H1 (cell line): ENCODE measurements around the gene RERE. TPM values are rescaled to one million over a fixed set of nuclear protein-coding genes. Genes with fewer than 3 reads are reported as not detected.

Experiments
- CHD2 ChIP-seq: IDR thresholded peaks from 2 replicates; pipeline ENCODE4 v1.6.1; 2012; ENCODE audit warnings: low read length, improper control_type of control experiment
- CHD7 ChIP-seq: fragments of 300-600 bp; sonication (generic); IDR thresholded peaks from 2 replicates; pipeline ENCODE4 v1.7.1; 2012; ENCODE audit warnings: low read length, moderate library complexity, mild to moderate bottlenecking, inconsistent platforms; ENCODE audit not compliant: insufficient replicate concordance
- CTCF ChIP-seq, 3 experiments: IDR thresholded peaks; 1 replicate in 2 of 3; 2 replicates in 1 of 3; pipeline versions ENCODE4 v1.5.1 to v1.6.1; 2011; ENCODE audit warnings: low read length in 3 of 3, mild to moderate bottlenecking in 3 of 3, inconsistent platforms in 2 of 3, low read depth in 1 of 3, moderate library complexity in 1 of 3; ENCODE audit not compliant: insufficient read depth in 1 of 3; ENCODE audit errors: control extremely low read depth in 1 of 3
- EP300 ChIP-seq, 2 experiments: IDR thresholded peaks; 1 replicate in 1 of 2; 2 replicates in 1 of 2; pipeline ENCODE4 v1.6.1; 2011 to 2012; ENCODE audit warnings: low read depth in 2 of 2, low read length in 2 of 2, mild to moderate bottlenecking in 2 of 2, borderline replicate concordance in 1 of 2, inconsistent platforms in 1 of 2, moderate library complexity in 1 of 2
- KDM5A ChIP-seq: fragments of 200-600 bp; IDR thresholded peaks from 2 replicates; pipeline ENCODE4 v1.7.1; 2012; ENCODE audit warnings: mild to moderate bottlenecking, low read length, inconsistent platforms, mixed read lengths
- MAFK ChIP-seq: IDR thresholded peaks from 2 replicates; pipeline ENCODE4 v1.6.1; 2012; ENCODE audit warnings: low read depth, mild to moderate bottlenecking, improper control_type of control experiment, low read length
- POLR2A ChIP-seq, 2 experiments: IDR thresholded peaks; 1 replicate in 1 of 2; 2 replicates in 1 of 2; pipeline ENCODE4 v1.6.1; 2011; ENCODE audit warnings: low read depth in 2 of 2, low read length in 2 of 2, mild to moderate bottlenecking in 2 of 2; ENCODE audit errors: control extremely low read depth in 1 of 2
- TAF7 ChIP-seq: optimal IDR thresholded peaks from 2 replicates; pipeline ENCODE3; 2011; ENCODE audit warnings: low read depth, mild to moderate bottlenecking, inconsistent platforms, low read length, moderate library complexity, borderline replicate concordance
- polyA plus RNA-seq, 7 experiments: library from polyadenylated mRNA; depleted of rRNA in 3 of 7; stranded (reverse) in 5 of 7; unstranded in 2 of 7; fragments of >200 nt in 5 of 7; fragments of 200-250 nt in 2 of 7; gene quantifications; 1 replicate in 5 of 7; 2 replicates in 1 of 7; 4 replicates in 1 of 7; pipeline versions ENCODE4 v1.2.1 to v1.2.3, GENCODE V29; 2011 to 2013; ENCODE audit warnings: missing spikeins in 2 of 7, mixed read lengths in 2 of 7
- total RNA-seq: library from RNA; stranded (reverse); fragmentation: NEBNext Ultra II Directional; extraction: Animal tissue kit (Norgen Biotek cat#: 25700); gene quantifications from 2 replicates; pipeline ENCODE4 v1.2.1, GENCODE V29; 2021

The RERE gene
- total and polyA plus RNA-seq, 2 of the 8 experiments (the other 6 are each of a cell fraction or from before 2014, with no cell fraction given): 15.3 to 142 TPM

- no peak for TF ChIP-seq CHD7
- peak in 2 of 3 experiments; percentile 1 to 6; a peak in 2 of 4 replicates for TF ChIP-seq CTCF (IDR thresholded peaks at IDR 0.05; ENCODE audit: control extremely low read depth in 1 of 3, insufficient read depth in 1 of 3, low read depth in 1 of 3, low read length in 3 of 3)
- no peak for TF ChIP-seq CHD2
- no peak for TF ChIP-seq TAF7
- TF ChIP-seq EP300 (IDR thresholded peaks at IDR 0.05; ENCODE audit: borderline replicate concordance in 1 of 2, low read depth in 2 of 2, low read length in 2 of 2): no peak
- TF ChIP-seq MAFK: no peak
- no peak for TF ChIP-seq KDM5A
- TF ChIP-seq POLR2A (IDR thresholded peaks at IDR 0.05; ENCODE audit: control extremely low read depth in 1 of 2, low read depth in 2 of 2, low read length in 2 of 2): no peak
Measured at GRCh38 chr1:8379513-8380186, 437.8 kb downstream of the RERE start (continued).
